LNCAP (cell line): ENCODE data around the gene SLC27A1.

Source experiments
- TF ChIP-seq, protein P1 (sequence below): fragments of 450-650 bp; IDR thresholded peaks from 2 replicates; pipeline ENCODE4 v1.5.1; 2017; ENCODE audit warnings: mild to moderate bottlenecking

SLC27A1 gene

DNA sequence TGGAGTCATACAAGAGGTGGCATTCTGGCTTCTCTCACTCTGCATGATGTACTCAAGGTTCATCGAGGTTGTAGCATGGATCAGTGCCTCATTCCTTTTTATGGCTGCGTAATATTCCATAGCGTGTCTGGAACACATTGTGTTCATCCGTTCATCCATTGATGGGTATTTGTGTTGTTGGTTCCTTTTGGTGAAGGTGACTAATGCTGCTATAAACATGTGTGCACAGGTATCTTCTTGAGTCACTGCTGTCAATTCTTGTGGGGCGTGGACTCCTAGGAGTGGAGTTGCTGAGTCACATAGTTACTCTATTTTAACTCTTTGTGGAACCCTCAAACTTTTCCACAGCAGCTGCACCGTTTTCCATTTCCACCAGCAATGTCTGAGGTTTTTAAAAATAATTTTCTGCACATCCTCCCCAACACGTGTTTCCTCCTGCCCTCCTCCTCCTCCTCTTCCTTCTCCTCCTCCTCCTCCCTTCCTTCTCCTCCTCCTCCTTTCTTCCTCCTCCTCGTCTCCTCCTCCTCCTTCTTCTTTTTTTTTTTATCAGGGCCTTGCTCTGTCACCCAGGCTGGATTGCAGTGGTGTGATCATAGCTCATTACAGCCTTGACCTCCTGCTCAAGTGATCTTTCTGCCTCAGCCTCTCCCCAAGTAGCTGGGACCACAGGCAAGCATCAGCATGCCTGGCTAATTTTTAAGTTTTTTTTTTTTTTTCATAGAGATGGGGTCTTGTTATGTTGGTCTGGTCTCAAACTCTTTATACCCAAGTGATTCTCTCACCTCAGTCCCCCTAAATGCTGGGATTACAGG lies 19.9 kb upstream of the SLC27A1 start:
- TF ChIP-seq, protein P1, sequence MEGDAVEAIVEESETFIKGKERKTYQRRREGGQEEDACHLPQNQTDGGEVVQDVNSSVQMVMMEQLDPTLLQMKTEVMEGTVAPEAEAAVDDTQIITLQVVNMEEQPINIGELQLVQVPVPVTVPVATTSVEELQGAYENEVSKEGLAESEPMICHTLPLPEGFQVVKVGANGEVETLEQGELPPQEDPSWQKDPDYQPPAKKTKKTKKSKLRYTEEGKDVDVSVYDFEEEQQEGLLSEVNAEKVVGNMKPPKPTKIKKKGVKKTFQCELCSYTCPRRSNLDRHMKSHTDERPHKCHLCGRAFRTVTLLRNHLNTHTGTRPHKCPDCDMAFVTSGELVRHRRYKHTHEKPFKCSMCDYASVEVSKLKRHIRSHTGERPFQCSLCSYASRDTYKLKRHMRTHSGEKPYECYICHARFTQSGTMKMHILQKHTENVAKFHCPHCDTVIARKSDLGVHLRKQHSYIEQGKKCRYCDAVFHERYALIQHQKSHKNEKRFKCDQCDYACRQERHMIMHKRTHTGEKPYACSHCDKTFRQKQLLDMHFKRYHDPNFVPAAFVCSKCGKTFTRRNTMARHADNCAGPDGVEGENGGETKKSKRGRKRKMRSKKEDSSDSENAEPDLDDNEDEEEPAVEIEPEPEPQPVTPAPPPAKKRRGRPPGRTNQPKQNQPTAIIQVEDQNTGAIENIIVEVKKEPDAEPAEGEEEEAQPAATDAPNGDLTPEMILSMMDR: no peak

DNA sequence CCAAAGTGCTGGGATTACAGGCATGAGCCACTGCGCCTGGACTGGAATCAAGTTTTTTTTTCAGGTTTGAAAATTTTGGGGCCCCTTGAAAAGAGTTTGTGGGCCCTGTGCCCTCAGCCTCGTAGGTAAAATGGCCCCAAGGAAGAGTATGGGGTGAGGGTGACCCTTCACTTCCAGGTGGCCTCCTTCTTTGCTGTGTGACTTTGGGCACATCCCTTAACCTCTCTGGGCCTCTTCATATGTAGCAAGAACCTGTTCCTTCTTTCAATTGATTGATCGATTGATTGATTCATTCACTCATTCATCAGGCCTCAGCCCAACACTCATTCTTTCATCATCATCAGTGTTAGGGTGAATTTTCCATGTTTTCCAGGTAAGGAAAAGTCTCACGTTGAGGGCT lies 18.5 kb upstream of the SLC27A1 start:
- TF ChIP-seq, protein P1: no peak

DNA sequence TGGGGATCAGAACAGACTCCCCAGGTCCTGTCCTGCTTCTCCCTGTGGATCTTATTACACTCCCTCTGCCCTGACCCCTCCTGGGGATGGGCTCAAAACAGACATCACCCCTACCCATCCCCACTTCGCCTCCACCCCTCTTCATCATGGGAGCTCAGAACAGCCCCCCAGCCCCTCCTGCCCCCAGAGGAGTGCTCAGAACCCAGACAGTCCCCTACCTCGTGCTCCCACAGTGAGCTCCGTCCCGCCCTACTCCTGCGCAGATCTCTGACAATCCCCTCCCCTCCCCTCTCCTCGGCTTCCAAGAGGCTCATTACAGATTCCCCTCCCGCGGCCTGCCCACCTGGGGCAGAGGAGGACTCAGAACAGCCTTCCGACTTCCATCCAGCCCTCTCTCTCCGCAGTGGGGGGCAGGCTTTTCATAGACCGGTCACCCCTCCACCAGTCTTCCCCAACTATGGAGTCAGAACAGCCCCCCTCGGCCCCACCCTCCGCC lies 15.7 kb upstream of the SLC27A1 start:
- TF ChIP-seq, protein P1: no peak

DNA sequence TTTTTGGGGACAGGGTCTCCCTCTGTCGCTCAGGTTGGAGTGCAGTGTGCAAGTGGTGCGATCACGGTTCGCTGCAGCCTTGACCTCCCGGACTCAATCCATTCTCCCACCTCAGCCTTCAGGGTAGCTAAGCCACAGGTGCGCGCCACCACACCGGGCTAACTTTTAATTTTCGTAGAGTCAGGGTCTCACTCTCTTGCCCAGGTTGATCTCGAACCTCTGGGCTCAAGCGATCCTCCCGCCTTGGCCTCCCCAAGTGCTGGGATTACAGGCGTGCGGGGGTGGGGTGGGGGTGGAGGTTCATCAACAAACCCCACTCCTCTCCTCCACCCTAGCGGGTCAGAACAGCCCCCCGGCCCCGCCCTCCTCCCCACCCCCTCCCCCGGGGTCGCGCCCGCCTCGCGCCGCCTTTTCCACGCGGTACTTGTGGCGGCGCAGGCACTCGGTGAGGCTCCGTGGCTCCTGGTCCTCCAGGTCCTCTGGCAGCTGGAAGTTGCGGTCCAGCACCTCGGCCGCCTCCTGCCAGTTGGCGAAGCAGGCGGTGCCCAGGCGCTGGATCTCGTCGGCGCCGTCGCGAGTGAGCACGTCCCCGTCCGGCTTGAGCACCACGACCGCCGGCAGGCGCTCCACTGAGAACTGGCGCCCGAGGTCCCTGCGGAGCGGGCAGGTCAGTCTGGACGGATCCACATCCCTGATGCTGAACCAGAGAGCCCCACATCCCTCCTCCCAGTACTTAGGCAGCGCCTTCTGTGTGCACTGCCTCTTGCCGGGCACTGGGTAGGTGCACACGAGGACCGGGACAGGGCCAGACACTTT lies 14.8 kb upstream of the SLC27A1 start:
- TF ChIP-seq, protein P1: no peak

DNA sequence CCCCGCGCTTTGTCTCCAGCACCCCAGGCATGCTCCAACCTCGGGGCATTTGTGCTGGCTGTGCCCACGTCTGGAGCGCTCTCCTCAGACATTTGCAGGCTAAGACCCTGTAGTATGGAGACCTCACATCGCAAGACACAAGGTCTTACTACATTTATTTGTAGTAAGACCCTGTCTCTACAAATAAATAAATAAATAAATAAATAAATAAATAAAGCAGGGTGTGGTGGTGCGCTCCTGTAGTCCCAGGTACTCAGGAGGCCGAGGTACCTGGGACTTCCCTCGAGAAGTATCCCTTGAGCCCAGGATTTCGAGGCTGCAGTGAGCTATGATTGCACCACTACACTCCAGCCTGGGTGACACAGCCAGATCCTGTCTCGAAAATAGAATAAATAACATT lies 14.2 kb upstream of the SLC27A1 start:
- TF ChIP-seq, protein P1: no peak

DNA sequence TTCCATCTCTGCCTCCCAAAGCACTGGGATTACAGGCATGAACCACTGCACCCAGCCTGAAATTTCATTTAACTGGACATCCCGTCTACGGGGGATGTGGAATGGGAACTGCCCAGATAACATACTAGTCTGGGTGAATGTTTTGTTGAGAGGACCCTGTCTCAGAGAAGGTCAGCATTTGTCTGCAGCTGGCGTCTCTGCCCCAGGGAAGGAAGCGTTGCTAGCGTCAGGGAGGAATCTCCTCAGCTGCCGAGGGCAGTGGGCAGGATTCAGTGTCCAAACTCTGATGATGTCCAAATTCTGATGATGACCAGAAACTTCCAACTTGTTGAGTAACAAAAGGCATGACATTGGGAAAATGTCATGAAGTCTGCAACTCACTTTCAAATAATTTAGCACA lies 12.7 kb upstream of the SLC27A1 start:
- TF ChIP-seq, protein P1: no peak

DNA sequence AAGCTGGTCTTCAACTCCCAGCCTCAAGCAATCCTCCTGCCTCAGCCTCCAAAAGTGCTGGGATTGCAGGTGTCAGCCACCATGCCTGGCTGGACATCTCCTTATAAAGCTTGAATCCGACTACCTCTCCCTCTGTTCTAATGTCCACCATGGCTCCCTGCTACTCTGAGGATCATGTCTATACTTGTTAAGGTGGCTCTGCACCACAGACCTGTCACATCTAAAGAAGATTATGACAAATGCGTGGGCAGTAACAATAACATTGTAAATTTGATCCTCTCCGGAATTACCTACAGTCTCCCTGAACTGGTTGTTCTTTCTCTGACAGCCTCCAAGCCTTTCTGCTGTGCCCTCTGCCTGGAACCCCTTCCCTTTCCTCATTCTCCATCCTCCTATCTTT lies 11.4 kb upstream of the SLC27A1 start:
- TF ChIP-seq, protein P1: no peak
